ENCODE data around the gene HSD17B11. TPM values are rescaled to one million over a fixed set of nuclear protein-coding genes. Genes with fewer than 3 reads are reported as not detected.
"Not testable (repeated sequence)": the region's sequence is repeated elsewhere in the genome, so short reads cannot be mapped to it uniquely, and the experiment has no call there.

HSD17B11 gene
- total and polyA plus RNA-seq, 8 donors = 46.4 to 84.3 (median 76.8) TPM

DNA sequence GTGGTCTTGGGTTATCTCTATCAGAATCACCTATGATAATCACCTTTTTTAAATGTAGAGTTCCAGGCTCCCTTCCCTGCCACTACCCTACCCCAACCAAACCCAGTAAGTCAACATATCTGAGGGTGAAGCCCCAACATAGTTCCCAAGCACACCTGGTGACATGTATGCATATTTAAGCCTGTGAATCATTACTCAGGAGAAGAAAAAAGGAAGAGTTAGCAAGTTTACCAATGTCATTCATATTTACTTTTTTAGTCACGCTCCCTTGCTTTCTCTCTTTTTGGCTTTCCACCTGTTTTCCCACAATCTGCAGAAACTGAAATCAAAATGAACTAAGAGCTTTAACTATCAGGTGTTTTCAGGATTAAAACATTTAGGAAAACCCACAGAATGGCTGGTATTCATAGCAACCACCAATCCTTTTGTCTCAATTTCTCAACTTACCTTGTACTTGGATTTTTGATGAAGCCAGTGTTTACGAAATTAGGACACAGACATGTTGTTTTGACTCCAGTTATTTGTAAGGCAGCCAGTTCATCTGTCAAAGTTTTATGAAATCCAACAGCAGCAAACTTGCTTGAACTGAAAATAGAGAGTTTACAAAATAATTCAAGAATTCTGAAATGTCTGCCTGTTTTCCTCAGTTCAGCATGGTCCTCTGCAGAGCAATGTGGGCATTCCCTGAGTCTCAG lies 34.0 kb downstream of the HSD17B11 start:
- ATAC-seq (no peak), DNase-seq (no peak)
- no peaks in the 10 kb centered on the region for H3K9me3 ChIP-seq
- TF ChIP-seq, protein P1, sequence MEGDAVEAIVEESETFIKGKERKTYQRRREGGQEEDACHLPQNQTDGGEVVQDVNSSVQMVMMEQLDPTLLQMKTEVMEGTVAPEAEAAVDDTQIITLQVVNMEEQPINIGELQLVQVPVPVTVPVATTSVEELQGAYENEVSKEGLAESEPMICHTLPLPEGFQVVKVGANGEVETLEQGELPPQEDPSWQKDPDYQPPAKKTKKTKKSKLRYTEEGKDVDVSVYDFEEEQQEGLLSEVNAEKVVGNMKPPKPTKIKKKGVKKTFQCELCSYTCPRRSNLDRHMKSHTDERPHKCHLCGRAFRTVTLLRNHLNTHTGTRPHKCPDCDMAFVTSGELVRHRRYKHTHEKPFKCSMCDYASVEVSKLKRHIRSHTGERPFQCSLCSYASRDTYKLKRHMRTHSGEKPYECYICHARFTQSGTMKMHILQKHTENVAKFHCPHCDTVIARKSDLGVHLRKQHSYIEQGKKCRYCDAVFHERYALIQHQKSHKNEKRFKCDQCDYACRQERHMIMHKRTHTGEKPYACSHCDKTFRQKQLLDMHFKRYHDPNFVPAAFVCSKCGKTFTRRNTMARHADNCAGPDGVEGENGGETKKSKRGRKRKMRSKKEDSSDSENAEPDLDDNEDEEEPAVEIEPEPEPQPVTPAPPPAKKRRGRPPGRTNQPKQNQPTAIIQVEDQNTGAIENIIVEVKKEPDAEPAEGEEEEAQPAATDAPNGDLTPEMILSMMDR (IDR thresholded peaks at IDR 0.05) = no peak
- no peaks in the 10 kb centered on the region for H3K27me3 ChIP-seq
- peak overlapping the region in 1 of 2 donors; percentile 30 for H3K27ac ChIP-seq
- peaks cover 0 to 19% of the 10 kb centered on the region in 2 donors for H3K4me1 ChIP-seq
- intact Hi-C loops (cut with DNase I) = no loop called here
- H3K36me3 ChIP-seq = peaks cover 0 to 68% of the 10 kb centered on the region in 2 donors
- no peak overlapping the region for H3K4me3 ChIP-seq

DNA sequence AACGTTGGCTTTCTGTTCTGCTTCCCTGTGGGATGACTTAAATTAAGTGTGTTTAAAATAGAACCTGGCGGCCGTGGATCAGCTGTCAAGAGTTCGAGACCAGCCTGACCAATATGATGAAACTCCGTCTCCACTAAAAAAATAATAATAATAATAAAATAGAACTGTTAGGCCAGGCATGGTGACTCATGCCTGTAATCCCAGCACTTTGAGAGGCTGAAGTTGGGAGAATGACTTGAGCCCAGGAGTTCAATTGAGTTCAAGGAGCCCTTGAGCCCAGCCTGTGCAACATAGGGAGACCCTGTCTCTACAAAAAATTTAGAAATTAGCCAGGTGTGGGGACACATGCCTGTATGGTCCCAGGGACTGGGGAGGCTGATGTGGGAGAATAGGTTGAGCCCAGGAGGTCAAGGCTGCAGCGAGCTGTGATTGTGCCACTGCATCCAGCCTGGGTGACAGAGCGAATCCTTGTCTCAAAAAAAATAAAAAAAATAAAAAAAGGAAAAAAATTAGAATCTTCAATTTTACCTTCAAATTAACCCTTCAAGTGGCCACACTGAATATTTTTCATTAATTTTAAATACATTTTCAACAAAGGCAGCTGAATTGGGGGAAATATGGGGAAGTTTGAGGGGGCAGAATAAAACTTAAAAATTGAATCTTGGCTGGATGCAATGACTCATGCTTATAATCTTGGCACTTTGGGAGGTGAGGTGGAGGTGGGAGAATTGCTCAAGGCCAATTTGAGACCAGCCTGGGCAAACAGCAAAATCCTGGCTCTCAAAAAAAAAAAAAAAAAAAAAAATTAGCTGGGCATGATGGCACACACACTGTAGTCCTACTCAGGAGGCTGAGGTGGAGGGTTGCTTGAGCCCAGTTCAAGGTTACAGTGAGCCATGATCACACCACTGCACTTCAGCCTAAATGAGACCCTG lies 36.6 kb downstream of the HSD17B11 start:
- Histone ChIP-seq H3K36me3 (peaks cover 0 to 47% of the 10 kb centered on the region in 2 donors), H3K9me3 (no peaks in the 10 kb centered on the region), H3K4me1 (peaks cover 0 to 15% of the 10 kb centered on the region in 2 donors), H3K27me3 (no peaks in the 10 kb centered on the region), H3K27ac (peak overlapping the region; percentile 42 to 69), H3K4me3 (no peak overlapping the region)
- ATAC-seq (peak; percentile 85), DNase-seq (no peak)
- TF ChIP-seq, protein P1 (IDR thresholded peaks at IDR 0.05) = no peak
- intact Hi-C loops (cut with DNase I) = no loop called here

GRCh38 chr4:87353592-87353991 lies 37.4 kb downstream of the HSD17B11 start:
- peak overlapping the region; percentile 42 to 69 for H3K27ac ChIP-seq
- H3K27me3 ChIP-seq = no peaks in the 10 kb centered on the region
- ATAC-seq (peak; percentile 85), DNase-seq (no peak)
- H3K4me3 ChIP-seq = no peak overlapping the region
- TF ChIP-seq, protein P1 (IDR thresholded peaks at IDR 0.05) = peak in 1 of 2 donors; percentile 47
- peaks cover 0 to 39% of the 10 kb centered on the region in 2 donors for H3K36me3 ChIP-seq
- peaks cover 0 to 12% of the 10 kb centered on the region in 2 donors for H3K4me1 ChIP-seq
- no peaks in the 10 kb centered on the region for H3K9me3 ChIP-seq
- intact Hi-C loops (cut with DNase I) = no loop called here

DNA sequence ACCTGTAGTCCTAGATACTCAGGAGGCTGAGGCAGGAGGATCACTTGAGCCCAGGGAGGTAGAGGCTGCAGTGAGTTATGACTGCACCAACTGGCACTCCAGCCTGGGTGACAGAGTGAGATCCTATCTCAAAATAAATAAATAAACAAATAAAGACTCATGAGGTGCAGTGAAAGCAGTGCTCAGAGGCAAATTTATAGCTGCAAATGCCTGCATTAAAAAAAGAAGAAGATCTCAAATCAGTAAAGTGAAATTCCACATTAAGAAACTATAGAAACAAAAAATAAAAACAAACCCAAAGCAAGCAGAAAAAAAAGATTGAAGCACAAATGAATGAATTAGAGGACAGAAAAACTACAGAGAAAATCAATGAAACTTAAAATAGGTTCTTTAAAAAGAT lies 45.8 kb downstream of the HSD17B11 start:
- H3K36me3 ChIP-seq = peaks cover 0 to 48% of the 10 kb centered on the region in 2 donors
- ATAC-seq (no peak), DNase-seq (no peak)
- H3K27me3 ChIP-seq = no peaks in the 10 kb centered on the region
- intact Hi-C loops (cut with DNase I) = no loop called here
- no peaks in the 10 kb centered on the region for H3K4me1 ChIP-seq
- H3K9me3 ChIP-seq = peaks cover 0 to 6% of the 10 kb centered on the region in 2 donors
- no peak overlapping the region for H3K27ac ChIP-seq
- TF ChIP-seq, protein P1 (IDR thresholded peaks at IDR 0.05) = no peak
- H3K4me3 ChIP-seq = no peak overlapping the region

GRCh38 chr4:87342872-87343271 lies 48.1 kb downstream of the HSD17B11 start:
- ATAC-seq (peak; percentile 79), DNase-seq (no peak)
- intact Hi-C loops (cut with DNase I) = no loop called here
- Histone ChIP-seq H3K27me3 (no peaks in the 10 kb centered on the region), H3K4me3 (no peak overlapping the region), H3K4me1 (no peaks in the 10 kb centered on the region), H3K36me3 (peaks cover 0 to 71% of the 10 kb centered on the region in 2 donors), H3K27ac (no peak overlapping the region), H3K9me3 (peaks cover 0 to 6% of the 10 kb centered on the region in 2 donors)
- TF ChIP-seq, protein P1 (IDR thresholded peaks at IDR 0.05) = no peak

GRCh38 chr4:87341954-87342635 lies 48.9 kb downstream of the HSD17B11 start:
- H3K27me3 ChIP-seq; DNase-seq; H3K27ac ChIP-seq; H3K4me3 ChIP-seq; H3K9me3 ChIP-seq; H3K4me1 ChIP-seq; intact Hi-C loops (cut with DNase I): not testable (repeated sequence)
- ATAC-seq = peak; percentile 73
- H3K36me3 ChIP-seq = peaks cover 0 to 79% of the 10 kb centered on the region in 2 donors

Data from left lung (tissue), 10 donors.